Gastroesophageal sphincter (tissue), 4 donors: ENCODE data around the gene HDAC2. TPM values are rescaled to one million over a fixed set of nuclear protein-coding genes. Genes with fewer than 3 reads are reported as not detected.

Experiments used
- ATAC-seq: fragments of 150-250 bp; one replicate; pipeline ENCODE4 v1.9.1; 2016; ENCODE audit warnings: mild to moderate bottlenecking, moderate library complexity
- H3K27ac ChIP-seq, 4 donors: fragments of 200-600 bp; sonication (generic) in 3 of 4; 1 replicate in 3 of 4; 2 replicates in 1 of 4; pipeline ENCODE4 v1.5.1; 2016 to 2019
- H3K27me3 ChIP-seq: fragments of 200-600 bp; sonication (generic); one replicate; pipeline ENCODE4 v1.5.1; 2019
- H3K36me3 ChIP-seq, 2 donors: fragments of 200-600 bp; sonication (generic); one replicate each; pipeline ENCODE4 v1.5.1; 2019; ENCODE audit warnings: control low read depth in 1 of 2
- H3K4me1 ChIP-seq, 3 donors: fragments of 200-600 bp; sonication (generic); 1 replicate in 2 of 3; 2 replicates in 1 of 3; pipeline ENCODE4 v1.5.1; 2016 to 2019; ENCODE audit warnings: control low read depth in 2 of 3
- H3K4me3 ChIP-seq, 2 donors: fragments of 200-600 bp; sonication (generic); one replicate each; pipeline ENCODE4 v1.5.1; 2019; ENCODE audit warnings: mild to moderate bottlenecking in 1 of 2, moderate library complexity in 1 of 2
- H3K9me3 ChIP-seq, 3 donors: fragments of 200-600 bp; sonication (generic); one replicate each; pipeline ENCODE4 v1.5.1; 2017 to 2019; ENCODE audit warnings: control low read depth in 2 of 3
- CTCF ChIP-seq, 4 experiments: fragments of 200-600 bp in 2 of 4; fragments of 450-650 bp in 2 of 4; sonication (generic) in 1 of 4; IDR thresholded peaks; one replicate each; pipeline ENCODE4 v1.5.1; 2017 to 2019; ENCODE audit warnings: antibody characterized with exemption in 4 of 4, mild to moderate bottlenecking in 2 of 4, moderate library complexity in 2 of 4
- EP300 ChIP-seq: sonication (generic); formaldehyde crosslinking; IDR thresholded peaks from one replicate; pipeline ENCODE4 v1.6.1; 2017; ENCODE audit warnings: antibody characterized with exemption, mild to moderate bottlenecking
- POLR2A ChIP-seq, 2 donors: fragments of 450-650 bp; IDR thresholded peaks; one replicate each; pipeline ENCODE4 v1.6.1; 2017; ENCODE audit warnings: antibody characterized with exemption in 2 of 2, mild to moderate bottlenecking in 2 of 2, moderate library complexity in 1 of 2
- POLR2AphosphoS5 ChIP-seq: sonication (generic); formaldehyde crosslinking; IDR thresholded peaks from one replicate; pipeline ENCODE4 v1.6.1; 2017; ENCODE audit warnings: antibody characterized with exemption
- WGBS, 2 donors: methylation state at CpG; one replicate each; pipeline ENCODE4 v1.1.5; 2018; ENCODE audit warnings: low coverage in 1 of 2; 5-methylcytosine and 5-hydroxymethylcytosine counted together
- total RNA-seq, 4 donors: library from RNA; depleted of rRNA; stranded (reverse); fragments of >200 nt; gene quantifications; one replicate each; pipeline ENCODE4 v1.1.0, GENCODE V29; 2016

HDAC2 gene
- total RNA-seq, 4 donors from 2014 or later: 44.7 to 71.2 (median 52.5) TPM

GRCh38 chr6:113888493-113888892, 82.5 kb downstream of the HDAC2 start:
- H3K9me3 ChIP-seq: peaks cover 0 to 13% (median 0%) of the 10 kb centered on the region in 3 donors
- no peak for ATAC-seq
- H3K27ac ChIP-seq: no peak overlapping the region
- no peaks in the 10 kb centered on the region for H3K4me1 ChIP-seq
- no peaks in the 10 kb centered on the region for H3K27me3 ChIP-seq
- no peaks in the 10 kb centered on the region for H3K36me3 ChIP-seq
- H3K4me3 ChIP-seq: no peak overlapping the region
- TF ChIP-seq POLR2AphosphoS5: no peak
- TF ChIP-seq CTCF (IDR thresholded peaks at IDR 0.05): no peak
- TF ChIP-seq POLR2A (IDR thresholded peaks at IDR 0.05): no peak
- no peak for TF ChIP-seq EP300

DNA sequence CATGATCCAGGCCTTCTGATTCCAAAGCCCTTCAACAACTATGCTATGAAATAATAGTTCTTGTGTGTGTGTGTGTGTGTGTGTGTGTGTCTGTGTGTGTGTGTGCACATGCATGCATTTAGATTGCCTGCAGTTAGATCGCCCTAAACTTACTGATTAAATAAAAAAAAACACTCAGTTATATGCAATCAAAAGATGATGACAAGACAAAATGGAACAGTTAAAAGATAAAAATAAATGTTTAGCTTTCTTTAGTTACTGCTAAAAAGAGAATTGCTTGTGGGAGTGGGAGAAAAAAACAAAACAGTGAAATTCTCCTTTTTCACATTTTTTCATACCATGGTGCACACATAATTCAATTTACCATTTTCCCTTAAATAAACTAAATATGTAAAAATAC, 84.4 kb downstream of the HDAC2 start:
- no peak overlapping the region for H3K27ac ChIP-seq
- no peaks in the 10 kb centered on the region for H3K4me1 ChIP-seq
- H3K4me3 ChIP-seq: no peak overlapping the region
- 92% methylated on average over 1 of the region's 1 CpG; no CpG with 5 or more reads in 1 of the 2 donors for WGBS, 2 donors
- no peaks in the 10 kb centered on the region for H3K27me3 ChIP-seq
- no peak for TF ChIP-seq CTCF (IDR thresholded peaks at IDR 0.05)
- TF ChIP-seq POLR2A (IDR thresholded peaks at IDR 0.05): no peak
- no peak for TF ChIP-seq EP300
- no peak for TF ChIP-seq POLR2AphosphoS5
- ATAC-seq: no peak
- H3K9me3 ChIP-seq: peaks cover 0 to 5% (median 0%) of the 10 kb centered on the region in 3 donors
- H3K36me3 ChIP-seq: no peaks in the 10 kb centered on the region

DNA sequence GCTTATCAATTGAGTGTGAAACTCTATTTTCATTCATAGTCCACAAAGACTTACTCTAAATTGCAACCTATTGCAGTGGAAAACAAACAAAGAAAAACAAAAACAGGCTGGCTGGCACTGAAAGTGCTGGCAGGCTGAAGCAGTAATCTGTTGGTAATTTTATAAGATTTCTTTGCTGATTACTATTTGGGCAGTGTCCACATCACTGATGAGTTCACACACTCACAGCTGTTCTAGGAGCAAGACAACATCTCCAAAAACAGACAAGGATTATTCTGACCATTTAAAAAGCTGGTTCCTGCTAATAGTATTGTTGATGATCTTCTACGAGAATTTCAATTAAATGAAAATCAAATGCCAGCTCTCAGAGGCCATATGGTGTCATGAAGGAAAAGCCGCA, 86.9 kb downstream of the HDAC2 start:
- TF ChIP-seq POLR2A (IDR thresholded peaks at IDR 0.05) (no peak), CTCF (IDR thresholded peaks at IDR 0.05) (no peak), EP300 (no peak), POLR2AphosphoS5 (no peak)
- no peak for ATAC-seq
- Histone ChIP-seq H3K36me3 (no peaks in the 10 kb centered on the region), H3K27me3 (no peaks in the 10 kb centered on the region), H3K27ac (no peak overlapping the region), H3K4me1 (peaks cover 0 to 12% (median 0%) of the 10 kb centered on the region in 3 donors), H3K4me3 (no peak overlapping the region), H3K9me3 (no peaks in the 10 kb centered on the region)
- WGBS, 2 donors: 80% methylated on average over 2 of the region's 2 CpGs; no CpG with 5 or more reads in 1 of the 2 donors

Other genes starting within 250 kb of the HDAC2 start
- gene MARCKS, start 113.8 kb downstream of the HDAC2 start, total RNA-seq: 10 to 100 TPM; 17.7 to 36.4 (median 25.5) TPM